NCI-H146 (cell line): ENCODE results near the gene MYBPHL.

Experiments
- DNase-seq: peaks from one replicate; lab custom pipeline; 2025; lab: John Stamatoyannopoulos, UW

MYBPHL gene

DNA sequence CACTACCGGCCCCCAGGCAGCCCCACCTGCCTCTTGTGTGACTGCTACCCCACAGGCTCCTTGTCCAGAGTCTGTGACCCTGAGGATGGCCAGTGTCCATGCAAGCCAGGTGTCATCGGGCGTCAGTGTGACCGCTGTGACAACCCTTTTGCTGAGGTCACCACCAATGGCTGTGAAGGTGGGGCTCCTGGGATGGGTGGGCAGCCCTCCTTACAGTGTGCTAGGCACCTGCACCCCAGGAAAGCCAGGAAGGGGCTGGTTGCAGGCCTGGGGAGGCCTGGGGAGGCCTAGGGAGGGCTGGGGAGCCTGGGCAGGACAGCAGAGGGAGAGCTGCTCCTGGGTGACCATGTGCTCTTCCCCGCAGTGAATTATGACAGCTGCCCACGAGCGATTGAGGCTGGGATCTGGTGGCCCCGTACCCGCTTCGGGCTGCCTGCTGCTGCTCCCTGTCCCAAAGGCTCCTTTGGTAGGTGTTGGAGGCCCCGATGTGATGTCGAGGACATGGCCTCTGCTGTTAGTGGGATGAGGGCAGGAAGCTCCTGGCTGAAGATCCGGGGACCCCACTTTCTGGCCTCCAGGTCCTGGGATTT lies 41.0 kb downstream of the MYBPHL start:
- no peak for DNase-seq

DNA sequence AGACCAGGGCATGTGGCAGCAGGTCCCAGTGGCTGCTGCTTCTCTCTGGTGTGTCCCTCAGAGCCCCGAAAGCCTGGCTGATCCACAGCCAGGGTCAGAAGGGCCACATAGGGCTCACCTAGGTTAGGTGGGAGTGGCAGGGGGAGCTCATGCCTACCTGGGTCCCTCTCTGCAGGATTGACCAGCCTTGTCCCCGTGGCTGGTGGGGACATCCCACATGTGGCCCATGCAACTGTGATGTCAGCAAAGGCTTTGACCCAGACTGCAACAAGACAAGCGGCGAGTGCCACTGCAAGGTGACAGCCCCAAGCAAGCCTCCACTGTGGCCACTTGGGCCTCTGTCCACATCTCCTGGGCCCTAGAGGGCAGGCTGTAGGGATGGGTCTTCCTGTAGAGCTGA lies 41.8 kb downstream of the MYBPHL start:
- no peak for DNase-seq

DNA sequence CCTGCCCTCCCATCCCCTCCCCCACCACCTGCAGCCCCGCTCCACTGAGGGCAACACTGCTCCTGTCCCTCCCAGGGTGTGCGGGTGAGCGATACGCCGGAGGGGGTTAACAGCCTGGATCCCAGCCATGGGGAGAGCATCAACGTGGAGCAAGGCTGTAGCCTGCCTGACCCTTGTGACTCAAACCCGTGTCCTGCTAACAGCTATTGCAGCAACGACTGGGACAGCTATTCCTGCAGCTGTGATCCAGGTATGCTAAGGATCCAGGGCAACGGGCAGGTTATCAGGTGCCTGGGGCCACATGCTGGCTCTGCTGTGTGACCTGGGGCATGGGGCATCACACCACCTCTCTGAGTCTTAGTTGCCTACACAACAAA lies 42.4 kb downstream of the MYBPHL start:
- DNase-seq, result no peak

DNA sequence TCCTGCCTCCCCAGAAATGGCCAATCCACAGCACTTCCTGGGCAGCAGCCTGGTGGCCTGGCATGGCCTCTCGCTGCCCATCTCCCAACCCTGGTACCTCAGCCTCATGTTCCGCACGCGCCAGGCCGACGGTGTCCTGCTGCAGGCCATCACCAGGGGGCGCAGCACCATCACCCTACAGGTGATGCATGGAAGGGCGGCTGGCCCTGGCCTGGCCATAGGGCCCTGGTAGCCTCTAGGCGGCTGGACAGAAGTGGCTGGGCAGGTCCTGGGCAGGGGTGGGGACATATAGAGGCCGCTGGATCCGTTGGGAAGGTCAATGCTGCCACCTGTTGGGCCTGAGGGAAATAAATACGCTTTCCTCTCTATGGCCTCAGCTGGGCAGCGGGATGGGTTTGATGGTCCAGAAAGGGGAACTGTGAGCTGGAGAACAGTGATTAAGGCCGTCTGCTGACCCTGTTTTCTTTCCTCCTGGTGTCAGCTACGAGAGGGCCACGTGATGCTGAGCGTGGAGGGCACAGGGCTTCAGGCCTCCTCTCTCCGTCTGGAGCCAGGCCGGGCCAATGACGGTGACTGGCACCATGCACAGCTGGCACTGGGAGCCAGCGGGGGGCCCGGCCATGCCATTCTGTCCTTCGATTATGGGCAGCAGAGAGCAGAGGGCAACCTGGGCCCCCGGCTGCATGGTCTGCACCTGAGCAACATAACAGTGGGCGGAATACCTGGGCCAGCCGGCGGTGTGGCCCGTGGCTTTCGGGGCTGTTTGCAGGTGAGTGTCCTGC lies 43.0 kb downstream of the MYBPHL start:
- peak; percentile 92 for DNase-seq

DNA sequence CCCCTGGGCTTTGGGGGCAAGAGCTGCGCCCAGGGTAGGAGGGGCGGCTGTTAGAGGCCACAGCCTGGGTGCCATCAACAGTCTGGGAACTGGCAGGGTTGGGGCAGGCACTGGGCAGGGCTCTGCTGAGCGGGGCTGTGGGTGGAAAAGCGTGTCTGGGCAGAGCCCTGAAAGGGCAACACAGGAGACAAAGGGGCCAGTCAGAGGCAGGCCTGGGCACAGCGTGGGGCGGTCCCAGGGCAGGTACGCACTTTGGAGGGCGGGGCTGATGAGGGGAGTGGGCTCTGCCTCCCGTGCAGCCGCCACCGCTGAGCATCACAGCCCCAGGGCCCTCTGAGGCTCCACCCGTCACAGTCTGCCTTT lies 43.6 kb downstream of the MYBPHL start:
- DNase-seq, result no peak

DNA sequence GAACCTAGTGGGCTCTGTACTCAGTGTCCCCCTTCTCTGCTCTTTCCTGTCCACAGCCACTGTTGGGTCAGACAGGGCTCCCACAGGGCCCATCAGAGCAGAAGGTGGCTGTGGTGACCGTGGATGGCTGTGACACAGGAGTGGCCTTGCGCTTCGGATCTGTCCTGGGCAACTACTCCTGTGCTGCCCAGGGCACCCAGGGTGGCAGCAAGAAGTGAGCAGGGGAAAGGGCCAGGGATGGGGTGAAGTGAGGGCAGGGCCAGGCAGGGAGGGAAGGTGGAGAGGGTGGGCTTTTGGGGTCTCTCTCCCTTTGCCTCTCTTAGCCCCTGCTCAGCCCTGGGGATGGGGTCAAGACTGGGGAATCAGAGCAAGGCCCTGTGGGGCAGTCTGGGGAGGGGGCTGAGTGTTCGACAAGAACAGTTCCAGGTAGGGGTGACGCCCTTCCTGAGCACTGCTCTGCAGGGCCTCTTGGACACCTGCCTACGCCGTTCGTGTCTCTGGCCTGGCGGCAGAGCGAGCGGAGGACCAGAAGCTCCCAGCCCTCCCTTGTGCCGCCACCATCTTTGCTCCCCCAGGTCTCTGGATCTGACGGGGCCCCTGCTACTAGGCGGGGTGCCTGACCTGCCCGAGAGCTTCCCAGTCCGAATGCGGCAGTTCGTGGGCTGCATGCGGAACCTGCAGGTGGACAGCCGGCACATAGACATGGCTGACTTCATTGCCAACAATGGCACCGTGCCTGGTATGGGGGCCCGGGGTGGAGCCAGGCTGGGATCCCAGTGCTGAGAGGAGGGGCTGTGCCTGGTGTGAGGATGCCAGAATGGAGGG lies 44.4 kb downstream of the MYBPHL start:
- no peak for DNase-seq

DNA sequence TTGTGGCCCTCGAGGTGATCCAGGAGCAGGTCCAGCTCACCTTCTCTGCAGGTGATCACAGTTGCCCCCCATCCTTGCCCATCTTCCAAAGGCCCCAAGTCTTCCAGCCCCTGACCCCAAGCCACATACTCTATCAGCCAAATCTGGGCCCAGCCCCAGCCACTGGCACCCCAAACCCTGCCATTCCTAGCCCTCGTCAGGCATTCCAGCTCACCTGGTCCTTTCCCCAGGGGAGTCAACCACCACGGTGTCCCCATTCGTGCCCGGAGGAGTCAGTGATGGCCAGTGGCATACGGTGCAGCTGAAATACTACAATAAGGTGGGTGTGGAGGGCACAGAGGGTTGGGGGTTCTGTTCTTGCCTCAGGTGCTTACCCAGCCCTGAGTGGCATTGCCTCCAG lies 45.2 kb downstream of the MYBPHL start:
- no peak for DNase-seq

DNA sequence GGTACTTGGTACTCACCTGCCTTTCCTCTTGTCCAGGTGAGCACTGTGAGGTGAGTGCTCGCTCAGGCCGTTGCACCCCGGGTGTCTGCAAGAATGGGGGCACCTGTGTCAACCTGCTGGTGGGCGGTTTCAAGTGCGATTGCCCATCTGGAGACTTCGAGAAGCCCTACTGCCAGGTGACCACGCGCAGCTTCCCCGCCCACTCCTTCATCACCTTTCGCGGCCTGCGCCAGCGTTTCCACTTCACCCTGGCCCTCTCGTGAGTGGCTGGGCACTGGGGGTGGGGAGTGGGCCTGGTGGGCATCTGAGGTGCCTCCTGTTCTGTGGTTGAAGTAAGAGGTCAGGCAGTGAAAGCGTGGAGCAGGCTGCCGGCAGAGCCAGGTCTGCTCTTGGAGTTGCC lies 45.8 kb downstream of the MYBPHL start:
- DNase-seq, result no peak

DNA sequence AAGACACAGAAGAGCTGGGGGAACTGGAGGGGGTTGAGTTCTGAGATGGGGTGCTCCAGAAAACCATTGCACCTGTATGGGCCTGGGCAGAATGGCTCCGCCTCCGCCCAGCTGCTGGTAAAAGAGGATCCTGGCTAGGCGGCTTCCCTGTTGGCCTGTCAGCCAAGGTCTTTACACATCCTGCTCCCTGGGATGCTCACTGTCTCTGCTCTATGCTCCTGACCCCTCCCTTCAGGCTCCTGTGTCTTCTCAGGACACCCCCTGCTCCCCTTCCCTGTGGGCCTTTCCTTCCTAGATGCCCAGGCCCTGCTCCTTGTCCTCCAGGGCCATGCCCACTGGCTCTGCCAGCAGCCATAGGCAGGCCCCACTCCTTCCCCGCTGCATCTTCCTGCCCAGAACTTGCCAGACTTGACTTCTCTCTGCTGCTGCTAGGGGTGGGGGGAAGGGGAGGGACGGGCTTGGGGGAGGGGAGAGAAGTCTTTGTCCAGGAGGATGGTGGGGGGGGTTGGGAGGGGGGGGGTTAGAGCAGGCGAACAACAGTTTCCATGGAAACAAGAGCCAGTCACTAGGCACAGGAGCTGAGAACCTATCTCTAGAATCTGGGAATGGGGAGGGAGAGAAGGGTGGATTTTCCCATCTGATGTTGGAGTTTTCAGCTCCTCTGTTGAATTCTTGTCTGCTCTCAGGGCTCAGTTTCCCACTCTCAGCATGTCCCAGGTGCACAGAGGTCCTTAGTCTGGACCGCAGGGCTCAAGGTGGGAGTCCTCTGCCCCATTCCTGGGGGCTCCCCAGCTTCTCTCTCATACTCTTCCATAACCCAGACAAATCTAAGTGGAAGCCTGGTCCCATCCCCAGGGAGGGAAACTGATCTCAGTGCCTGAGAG lies 46.9 kb downstream of the MYBPHL start:
- DNase-seq, result no peak

DNA sequence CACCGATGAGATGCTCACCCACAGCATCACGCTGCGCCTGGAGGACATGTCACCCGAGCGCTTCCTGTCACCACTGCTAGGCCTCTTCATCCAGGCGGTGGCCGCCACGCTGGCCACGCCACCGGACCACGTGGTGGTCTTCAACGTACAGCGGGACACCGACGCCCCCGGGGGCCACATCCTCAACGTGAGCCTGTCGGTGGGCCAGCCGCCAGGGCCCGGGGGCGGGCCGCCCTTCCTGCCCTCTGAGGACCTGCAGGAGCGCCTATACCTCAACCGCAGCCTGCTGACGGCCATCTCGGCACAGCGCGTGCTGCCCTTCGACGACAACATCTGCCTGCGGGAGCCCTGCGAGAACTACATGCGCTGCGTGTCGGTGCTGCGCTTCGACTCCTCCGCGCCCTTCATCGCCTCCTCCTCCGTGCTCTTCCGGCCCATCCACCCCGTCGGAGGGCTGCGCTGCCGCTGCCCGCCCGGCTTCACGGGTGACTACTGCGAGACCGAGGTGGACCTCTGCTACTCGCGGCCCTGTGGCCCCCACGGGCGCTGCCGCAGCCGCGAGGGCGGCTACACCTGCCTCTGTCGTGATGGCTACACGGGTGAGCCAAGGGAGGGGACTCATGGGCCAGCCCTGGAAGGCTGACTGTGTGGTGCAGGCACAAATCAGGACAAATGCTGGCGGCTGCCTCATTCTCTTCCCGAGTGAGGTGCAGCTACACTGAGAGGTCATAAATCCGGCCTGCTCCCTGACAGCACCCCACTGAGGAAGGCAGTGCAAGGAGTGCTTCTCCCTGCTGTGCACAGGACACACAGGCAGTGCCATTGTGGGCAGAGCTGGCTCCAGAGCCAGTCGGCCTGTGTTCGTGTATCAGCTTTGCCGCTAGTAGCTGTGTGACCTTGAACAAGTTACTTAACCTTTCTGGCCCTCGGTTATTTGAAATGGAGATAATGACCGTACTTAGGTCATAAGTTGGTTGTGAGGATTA lies 48.0 kb downstream of the MYBPHL start:
- no peak for DNase-seq

DNA sequence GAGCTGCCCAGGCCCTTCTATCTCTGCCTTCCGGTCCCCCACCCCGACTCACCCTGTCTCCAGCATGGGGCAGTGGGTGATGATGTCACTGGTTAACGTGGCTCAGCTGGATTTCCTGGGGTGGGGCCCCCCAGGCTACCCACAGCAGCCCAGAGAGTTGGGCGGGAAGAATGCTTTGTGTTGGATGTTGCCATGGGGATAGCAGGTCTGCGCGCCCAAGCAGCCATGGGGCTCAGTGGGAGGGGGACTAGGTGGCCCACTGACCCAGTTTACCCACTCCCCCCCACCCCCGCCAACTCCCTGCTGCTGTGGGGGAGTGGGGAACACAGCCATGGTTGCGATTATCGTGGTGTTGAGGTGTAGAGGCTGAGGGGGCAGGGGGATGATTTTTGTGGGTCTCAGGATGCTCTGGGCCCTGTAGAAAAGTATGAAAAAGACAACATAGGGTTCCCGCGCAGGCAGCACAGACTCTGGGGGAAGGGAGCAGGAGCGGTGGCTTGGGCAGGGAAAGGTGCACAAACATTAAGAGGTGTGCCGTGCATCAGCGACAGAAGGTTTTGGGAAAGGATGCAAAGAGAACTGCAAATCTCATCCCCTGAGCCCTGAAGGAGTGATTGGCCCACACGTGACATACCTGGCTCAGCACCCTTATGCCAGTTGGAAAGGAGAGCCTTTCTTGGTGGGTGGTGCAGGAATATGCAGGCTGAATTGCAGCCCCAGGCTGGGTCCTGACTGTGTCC lies 49.0 kb downstream of the MYBPHL start:
- DNase-seq, result no peak

DNA sequence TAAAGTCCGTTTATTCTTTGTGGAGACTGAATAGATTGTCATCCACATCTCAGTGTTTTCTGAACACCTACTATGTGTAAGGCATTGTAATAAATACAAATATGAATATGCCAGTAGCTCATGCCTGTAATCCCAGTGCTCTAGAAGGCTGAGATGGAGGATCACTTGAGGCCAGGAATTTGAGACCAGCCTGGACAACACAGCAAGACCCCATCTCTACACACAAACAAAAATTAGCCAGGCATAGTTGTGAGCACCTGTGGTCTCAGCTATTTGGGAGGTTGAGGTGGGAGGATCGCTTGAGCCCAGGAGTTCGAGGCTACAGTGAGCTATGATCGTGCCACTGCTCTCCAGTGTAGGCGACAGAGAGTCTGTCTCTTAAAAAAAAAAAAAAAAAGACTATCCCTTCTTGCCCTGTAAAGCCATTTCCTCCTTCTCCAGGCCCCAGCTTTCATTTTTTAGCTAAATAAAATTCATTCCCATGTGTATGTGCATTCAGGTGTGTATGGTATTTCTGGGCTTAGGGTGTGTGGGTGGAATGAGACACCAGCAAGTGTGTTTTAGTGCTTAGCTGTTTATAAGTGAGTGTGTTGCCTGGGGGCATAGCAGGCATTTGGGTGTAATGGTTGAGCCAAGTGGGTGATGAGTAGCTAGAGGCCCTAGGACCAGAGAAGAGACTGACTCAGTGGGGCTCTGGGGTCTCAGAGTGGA lies 49.7 kb downstream of the MYBPHL start:
- DNase-seq, result no peak

DNA sequence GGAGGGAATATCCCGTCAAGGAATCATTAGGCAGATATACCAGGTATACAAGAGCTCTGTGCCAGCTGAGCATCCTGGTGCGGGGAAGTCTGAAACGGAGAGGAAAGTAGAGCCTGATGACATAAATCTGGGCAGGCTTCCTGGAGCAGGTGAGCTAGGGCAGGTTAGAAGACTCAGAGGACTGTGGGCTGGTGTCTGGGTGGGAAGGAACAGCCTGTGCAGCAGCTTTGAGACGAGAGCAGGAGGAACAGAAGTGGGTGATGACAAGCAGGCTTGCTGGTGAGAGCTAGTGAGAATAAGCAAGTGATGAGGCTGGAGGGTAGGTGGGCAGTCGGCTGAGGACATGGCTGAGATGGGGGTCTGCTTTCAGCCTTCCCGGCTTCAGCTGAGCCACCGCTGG lies 50.7 kb downstream of the MYBPHL start:
- DNase-seq, result no peak

DNA sequence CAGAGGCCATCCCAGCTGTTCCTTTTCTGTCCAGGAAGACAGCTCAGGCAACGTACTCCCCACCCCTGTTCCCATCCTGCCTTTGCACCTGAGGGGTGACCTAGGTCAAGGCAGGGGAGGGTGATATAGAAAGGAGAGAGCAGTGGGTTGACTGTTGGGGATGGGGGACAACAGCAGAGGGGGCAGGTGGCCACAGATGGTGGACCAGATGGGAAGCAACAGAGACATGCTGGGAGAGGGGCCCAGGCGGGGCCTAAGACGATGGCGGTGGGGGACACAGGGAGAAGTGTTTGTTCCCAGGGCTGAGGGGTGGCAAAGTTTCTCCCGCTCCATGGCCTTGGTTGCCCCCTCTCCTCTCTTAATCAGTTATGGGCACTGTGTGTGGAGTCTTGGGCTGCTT lies 51.1 kb downstream of the MYBPHL start:
- DNase-seq, result no peak

DNA sequence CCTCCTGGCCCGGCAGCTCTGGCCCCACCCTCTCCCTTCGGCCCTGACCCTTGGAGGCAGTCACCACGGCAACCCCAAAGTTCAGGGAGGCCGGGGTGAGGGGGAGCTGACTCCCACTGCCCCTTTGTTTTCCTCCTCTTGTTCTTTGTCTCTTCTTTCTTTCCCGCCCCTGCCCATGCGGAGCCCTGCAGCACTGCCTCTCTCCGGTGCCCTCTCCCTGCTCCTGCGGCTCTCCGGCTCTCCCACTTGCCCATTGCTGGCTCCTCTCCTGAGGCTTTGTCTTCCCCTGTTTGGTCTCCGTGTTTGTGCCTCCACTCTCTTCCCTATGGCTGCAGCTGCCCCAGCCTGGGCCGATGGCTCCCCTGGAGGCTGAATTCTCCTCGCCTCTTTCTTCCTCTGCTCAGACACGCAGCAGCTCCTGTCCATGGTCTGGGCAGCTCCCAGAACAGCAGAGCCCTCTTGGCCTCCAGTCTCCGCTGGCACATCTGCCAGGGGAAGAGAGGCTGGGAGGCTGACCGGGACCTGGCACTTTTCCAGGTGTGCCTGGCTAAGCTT lies 51.6 kb downstream of the MYBPHL start:
- DNase-seq, result no peak

DNA sequence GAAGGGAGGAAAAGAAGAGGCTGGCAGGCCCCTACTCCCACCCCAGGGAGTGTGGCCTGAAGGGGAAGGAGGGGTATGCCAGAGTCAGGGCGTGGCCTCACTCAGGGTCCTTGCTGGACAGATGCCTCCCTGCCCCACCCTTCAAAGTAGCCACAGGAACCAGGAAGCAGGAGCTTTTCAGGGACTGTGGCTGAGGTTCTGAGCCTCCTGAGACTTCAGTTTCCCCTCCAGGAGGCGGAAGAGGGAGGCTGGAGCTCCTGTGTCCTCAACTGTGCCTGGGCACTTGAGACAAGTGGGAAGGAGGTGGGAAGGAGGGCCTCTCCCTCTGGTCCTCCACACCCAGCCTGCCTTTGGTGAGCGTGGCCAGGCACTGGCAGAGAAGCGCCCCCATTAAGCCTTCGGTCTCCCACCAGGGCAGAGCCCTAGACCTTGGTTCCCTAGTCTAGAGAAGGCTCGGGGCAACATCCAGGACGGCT lies 52.2 kb downstream of the MYBPHL start:
- DNase-seq, result no peak

DNA sequence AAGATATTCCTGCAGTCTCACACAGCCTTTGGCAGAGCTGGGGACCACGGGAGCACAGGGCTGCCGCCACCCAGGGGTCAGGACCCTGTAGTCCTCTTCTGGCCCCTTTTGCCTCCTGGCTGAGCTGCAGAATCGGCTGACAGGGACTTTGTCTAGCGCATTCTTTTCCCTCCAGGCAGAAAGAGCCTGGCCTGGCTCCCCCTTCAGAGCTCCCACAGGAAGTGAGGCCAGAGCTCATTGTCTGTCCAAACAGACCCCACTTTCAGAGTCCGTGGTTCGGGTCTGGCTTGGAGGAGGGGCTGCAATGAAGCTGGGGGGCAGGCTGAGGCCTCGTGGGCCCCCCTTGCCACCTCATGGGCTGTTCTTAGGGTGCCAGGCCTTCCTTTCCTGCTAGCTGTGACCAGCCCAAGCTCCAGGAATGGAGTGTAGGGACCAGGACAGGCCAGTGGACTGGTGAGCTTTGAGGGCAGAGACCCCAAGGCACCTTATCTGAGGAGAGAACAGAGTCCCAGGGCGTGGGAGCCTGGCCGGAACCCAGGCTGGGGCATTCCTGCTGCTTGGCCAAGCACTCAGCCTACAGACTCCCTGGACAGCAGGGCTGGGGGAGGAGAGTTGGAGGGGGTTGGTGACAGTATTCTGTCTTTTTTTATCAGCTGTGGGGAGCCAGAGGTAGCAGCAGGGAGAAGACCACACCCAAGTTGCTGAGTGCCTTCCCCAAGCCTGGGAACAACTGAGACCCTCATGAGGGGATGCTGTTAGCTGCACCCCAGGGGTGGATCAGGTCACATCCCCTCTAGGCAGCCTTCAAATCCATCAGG lies 52.8 kb downstream of the MYBPHL start:
- DNase-seq, result peak; percentile 8
